Measurements from ENCODE around the gene GNA12.
"Not testable (repeated sequence)": the region's sequence is repeated elsewhere in the genome, so short reads cannot be mapped to it uniquely, and the experiment has no call there.

GRCh38 chr7:2743523-2744185 lies 100.5 kb downstream of the GNA12 start:
- not testable (repeated sequence) for TF ChIP-seq EZH2 (IDR thresholded peaks at IDR 0.05; ENCODE audit: borderline replicate concordance, low read depth, low read length, poor library complexity, severe bottlenecking); CTCF (conservative IDR thresholded peaks at IDR 0.05; ENCODE audit: low read depth, low read length)

All from A673 (cell line).